HG03575 (cell line): ENCODE data around the gene IRF9.

Source experiments
- ATAC-seq: cut with Tn5 transposase; IDR thresholded peaks from one replicate; pipeline ENCODE4 v1.9.1; 2021; ENCODE audit not compliant: unreplicated experiment, insufficient number of reproducible peaks, low FRiP score; ENCODE audit errors: extremely low read depth

The IRF9 gene

DNA sequence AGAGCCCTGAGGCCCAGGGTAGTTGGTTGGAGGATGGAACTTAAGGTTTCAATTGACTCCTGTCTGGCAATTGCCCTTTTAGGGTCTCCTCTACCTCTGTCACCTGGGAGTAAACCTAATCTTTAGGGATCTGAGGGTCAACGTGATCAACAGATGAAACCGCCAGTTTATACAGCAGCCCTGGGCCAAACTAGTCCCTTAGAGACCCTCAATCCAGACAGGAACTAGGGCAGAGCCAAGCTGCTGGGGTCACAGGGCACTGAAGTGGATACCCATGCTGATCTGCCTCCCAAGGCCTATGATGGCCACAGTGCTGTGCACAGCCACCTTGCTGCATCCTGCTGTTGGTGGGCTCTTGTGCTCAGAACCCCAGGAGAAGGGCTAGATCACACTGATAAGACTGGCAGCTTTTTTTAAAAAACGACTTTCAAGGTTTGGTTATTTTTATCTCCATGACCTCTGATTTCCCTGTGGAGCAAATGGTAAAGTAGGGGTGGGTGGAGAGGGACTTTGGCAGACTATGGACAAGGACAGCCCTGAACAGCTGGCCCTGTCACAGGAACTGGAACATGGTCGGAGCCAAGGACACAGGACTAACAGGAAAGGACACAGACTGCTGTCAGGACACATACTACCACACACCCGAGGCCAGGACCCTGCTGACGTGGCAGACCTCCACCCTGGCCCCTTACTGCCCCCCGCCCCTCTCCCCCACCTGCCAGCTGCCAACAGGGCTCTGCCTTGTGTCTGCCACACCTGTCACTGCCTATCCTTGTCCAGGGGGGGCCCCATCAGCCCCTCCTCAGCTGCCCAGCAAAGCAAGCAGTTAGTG lies 30.1 kb upstream of the IRF9 start:
- no peak for ATAC-seq

DNA sequence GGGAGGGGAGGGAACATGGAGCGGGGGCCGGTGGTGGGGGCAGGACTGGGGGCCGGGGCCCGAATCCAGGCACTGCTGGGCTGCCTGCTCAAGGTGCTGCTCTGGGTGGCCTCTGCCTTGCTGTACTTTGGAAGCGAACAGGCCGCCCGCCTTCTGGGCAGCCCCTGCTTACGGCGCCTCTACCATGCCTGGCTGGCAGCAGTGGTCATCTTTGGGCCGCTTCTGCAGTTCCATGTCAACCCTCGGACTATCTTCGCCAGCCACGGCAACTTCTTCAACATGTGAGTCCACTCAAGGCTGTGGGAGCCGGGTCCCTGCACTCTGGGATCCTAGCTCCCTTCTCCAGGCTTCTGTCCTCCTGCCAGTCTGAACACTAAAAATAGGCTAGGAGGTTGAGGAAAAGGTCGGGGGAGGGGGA lies 29.5 kb upstream of the IRF9 start:
- ATAC-seq = no peak

DNA sequence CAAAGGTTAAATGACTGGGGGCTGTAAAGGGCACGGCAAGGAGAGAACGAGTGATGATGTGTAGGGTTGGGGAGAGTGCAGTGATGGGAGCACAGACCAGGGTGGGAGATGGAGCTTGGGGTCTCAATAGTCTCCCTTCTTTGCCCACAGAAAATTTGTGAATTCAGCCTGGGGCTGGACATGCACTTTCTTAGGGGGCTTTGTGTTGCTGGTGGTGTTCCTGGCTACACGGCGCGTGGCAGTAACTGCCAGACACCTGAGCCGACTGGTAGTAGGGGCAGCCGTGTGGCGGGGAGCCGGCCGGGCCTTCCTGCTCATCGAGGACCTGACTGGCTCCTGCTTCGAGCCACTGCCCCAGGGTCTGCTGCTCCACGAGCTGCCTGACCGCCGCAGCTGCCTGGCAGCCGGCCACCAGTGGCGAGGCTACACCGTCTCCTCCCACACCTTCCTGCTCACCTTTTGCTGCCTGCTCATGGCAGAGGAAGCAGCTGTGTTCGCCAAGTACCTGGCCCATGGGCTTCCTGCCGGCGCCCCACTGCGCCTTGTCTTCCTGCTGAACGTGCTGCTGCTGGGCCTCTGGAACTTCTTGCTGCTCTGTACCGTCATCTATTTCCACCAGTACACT lies 28.9 kb upstream of the IRF9 start:
- ATAC-seq = no peak

DNA sequence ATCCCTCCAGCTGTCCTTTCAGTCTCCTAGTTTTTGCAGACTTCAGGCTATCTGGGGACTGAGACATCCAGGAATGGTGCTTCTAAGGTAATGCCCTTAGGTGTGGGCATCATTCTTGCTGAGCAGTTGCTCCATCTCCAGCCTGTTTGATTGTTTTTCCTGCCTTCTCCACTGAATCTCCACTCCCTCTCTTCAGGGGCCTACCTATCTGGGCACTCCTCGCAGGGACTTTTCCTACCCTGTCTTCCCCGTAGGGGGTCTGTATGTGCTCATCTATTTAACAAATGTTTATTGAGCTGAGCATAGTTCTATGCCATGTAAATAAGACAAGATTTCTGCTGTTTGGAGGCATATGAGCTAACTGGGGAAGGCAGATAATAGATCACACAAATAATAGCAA lies 28.1 kb upstream of the IRF9 start:
- no peak for ATAC-seq

DNA sequence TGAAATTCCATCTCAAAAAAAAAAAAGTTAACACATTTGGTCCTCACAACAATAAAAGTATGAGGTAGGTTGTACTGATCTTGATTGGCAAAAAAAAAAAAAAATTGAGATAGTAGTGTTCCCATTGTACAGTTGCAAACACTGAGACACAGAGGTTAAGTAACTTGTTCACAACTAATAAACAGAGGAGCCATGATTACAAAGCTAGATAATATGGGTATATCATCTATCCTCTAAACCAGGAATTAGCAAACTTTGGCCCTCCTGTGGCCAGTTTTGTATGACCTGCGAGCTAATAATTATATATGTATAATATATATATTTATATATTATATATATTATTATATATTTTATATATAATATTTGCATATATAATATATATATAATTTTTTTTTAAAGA lies 27.3 kb upstream of the IRF9 start:
- no peak for ATAC-seq

DNA sequence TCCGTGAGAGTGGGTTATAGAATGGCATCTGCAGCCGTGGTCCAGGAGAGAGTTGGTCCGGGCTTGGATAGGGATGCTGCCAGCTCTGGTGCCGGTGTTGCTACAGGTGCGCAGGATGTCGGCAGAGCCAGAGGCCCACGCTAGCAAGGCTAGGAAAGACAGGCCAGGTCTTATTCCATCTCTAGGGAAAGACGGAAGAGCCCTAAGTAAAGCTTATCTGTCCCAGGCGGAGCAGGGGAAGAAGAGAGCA lies 25.6 kb upstream of the IRF9 start:
- ATAC-seq = no peak

DNA sequence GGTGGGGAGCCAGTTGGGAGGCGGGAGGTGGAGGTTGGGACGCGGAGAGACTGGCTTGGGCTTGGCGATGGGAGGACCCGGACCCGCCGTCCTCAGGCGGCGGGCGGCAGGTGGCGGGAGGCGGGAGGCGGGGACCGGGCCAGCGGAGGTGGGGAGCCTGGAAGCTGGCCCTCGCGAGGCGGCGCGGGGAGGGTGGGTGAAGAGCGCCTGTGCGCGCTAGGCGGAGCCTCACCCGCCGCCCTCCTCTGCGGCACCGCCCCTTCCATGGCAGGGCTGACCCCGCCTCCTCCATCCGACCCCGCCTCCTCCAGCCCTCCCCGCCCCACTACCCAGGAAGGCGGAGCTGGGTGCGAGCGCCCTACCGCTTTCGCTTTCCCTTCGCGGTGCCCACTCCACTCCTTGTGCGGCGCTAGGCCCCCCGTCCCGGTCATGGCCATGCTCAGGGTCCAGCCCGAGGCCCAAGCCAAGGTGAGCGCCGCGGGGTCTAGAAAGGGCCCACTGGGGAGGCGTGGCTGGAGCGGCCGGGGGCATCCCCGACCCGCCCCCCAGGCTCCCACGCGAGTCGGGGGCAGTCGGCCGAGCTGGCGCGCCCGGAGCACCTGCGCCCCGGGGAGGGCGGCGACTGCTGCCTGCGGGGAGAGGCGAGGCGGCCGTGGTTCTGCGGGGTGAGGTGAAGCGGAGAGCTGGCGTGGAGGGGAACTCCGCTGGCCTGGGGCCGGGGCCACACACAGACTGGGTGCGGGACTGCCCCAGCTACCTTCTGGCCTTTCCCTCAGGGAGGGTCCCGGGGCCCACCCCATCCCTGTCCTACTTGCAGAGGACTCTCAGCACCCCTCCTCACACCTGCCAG lies 25.0 kb upstream of the IRF9 start, which contains the start of gene PSME1:
TSS of gene PSME1 (plus strand) at position 361 of the 850 bp plus-strand sequence. CDS start at position 430, 69 bp downstream.
- no peak for ATAC-seq

DNA sequence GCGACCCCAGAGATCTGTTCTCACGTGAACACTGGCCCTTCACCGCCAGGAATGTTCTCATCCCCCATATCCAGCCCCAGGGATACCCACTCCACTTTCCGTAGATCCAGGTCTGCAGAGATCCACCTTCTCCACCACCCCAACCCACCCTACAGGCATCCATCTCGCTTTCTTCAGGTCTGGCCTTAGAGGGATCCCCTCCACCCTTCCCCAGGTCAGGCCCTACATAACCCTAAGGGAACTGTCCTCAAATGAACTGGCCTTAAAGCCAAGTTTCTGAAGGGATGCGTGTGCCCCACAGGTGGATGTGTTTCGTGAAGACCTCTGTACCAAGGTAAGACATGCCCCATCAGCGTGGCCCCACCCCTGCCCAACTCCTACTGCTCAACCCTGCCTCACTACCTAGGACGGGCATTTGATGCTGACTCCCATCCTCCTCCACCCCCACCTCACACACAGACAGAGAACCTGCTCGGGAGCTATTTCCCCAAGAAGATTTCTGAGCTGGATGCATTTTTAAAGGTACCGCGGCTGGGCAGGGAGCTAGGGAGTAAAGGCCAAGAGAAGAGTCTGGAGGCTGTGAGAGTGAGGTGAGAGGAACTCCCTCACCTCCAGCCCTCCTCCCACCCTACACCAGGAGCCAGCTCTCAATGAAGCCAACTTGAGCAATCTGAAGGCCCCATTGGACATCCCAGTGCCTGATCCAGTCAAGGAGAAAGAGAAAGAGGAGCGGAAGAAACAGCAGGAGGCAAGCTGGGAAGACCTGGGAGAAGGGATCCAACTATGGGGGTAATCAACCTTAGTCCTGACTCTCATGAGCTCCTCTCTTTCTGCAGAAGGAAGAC lies 24.2 kb upstream of the IRF9 start:
- ATAC-seq = no peak

DNA sequence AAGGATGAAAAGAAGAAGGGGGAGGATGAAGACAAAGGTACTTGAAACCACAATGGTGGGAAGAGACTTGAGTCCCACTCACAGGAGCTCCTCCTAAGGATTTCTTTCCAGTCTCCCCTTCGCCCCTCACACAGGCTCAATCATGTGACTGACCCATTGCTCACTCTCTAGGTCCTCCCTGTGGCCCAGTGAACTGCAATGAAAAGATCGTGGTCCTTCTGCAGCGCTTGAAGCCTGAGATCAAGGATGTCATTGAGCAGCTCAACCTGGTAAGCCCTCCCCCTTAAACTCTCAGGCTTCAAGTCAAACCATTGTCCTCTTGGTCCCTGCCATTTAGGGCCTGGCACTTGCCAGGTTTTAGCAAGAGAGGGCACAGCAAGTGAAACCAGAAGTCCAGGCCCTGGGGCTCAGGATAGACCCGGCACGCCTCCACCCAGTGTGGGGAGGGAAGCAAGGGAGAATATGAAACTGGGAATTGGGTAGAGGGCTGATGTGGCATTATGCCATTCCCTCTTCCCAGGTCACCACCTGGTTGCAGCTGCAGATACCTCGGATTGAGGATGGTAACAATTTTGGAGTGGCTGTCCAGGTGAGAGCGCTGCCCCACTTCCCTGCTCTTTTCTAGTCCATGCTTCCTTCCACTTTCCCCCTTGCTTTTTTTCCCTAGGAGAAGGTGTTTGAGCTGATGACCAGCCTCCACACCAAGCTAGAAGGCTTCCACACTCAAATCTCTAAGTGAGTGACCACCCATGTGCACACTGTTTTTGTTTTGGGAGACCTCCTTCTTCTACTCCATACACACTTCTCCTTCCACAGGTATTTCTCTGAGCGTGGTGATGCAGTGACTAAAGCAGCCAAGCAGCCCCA lies 23.3 kb upstream of the IRF9 start:
- no peak for ATAC-seq

DNA sequence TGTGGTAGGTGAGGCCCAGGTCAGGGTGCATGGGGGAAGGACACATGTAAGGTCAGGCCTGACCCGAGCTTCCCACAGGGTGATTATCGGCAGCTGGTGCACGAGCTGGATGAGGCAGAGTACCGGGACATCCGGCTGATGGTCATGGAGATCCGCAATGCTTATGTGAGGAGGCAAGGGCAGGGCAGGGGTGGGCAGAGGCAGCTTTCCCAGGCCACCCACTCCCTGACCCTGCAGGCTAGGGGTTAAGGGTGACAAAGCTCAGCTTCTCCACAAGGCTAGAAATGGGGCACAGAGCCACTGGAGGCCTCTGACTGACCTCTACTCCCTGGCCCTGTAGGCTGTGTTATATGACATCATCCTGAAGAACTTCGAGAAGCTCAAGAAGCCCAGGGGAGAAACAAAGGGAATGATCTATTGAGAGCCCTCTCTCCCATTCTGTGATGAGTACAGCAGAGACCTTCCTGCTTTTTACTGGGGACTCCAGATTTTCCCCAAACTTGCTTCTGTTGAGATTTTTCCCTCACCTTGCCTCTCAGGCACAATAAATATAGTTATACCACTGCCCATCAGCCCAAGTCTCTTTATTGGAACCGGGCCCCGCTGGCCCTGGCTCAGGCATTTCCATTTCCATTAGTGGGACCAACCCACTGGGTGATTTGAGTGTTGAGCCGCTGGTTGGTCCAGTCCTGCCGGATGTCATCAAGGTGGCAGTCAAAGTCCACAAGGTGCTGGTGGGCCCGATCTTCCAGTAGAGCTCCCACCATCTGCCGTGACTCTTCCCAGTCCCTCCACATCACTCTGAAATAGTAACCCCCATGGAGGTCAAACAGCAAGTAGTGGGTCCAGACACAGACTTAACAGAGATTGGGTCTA lies 22.4 kb upstream of the IRF9 start:
- no peak for ATAC-seq

DNA sequence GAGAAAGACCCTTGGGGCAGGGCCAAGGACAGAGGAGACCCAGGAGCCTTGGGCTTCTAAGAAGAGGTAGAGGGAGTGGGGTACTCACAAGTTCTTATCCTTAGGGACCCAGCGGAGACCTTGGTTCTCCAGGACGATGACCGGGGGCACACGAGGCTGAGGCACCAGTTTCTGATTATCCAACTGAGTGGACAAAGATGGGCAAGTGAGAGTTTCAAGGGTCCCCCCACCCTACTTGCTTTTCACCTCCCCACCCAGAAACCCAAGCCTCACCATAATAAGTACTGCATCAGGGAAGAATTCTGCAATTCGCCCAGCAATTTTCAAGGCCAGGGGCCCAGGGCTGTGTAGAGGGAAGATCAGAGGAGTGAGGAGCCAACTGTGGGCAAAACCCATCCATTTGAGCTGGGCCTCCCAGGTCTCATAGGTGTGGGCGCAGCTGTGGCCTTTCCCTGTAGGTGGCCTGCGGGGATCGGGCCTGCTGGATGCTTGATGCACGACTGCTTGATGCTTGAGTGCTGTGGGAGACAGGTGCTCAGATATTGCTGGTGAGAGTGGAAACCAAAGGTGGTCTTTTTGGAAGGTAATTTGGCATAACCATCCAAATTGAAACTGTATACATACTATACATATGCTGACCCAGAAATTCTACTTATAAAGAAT lies 21.7 kb upstream of the IRF9 start:
- no peak for ATAC-seq

DNA sequence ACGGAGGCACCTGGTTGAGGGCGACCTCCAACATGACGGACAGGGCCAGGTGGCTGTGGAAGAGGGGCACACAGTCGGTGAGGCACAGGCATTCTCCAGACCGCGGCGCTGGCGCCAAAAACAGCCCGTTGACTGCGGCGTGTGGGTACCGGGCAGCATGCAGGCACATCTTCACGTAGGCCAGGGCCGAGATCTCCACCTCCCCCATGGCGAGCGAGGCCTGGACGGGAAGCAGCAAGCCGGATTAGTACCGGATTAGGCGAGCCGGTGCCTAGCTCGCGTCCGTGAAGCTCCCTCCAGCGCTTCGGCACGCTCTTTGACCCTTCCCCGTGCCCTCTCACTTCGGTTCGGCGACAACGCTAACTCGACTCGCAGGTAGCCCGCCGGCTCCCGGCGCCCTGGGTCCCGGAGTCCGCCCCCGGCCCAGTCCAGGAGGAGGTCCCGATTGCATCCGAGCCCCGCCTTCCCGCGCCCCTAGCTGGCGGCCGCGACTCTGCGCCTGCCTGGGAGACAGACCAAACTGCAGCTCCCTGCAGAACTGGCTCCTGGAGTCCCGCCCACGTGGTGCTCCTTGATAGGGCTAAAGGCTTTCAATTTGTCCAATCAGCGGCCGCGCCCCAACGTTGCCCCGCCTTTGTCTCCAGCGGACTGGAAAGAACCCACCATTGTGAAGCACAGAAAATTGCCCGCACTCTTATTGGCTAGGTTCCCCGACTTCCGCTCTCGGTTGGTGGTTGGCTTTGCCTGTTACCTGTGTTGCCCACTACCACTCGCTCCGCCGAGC lies 19.8 kb upstream of the IRF9 start, which contains the start of gene EMC9:
TSS of gene EMC9 (minus strand) at position 495 of the 784 bp plus-strand sequence. CDS start at position 208, 287 bp downstream.
- ATAC-seq = peak; percentile 48

DNA sequence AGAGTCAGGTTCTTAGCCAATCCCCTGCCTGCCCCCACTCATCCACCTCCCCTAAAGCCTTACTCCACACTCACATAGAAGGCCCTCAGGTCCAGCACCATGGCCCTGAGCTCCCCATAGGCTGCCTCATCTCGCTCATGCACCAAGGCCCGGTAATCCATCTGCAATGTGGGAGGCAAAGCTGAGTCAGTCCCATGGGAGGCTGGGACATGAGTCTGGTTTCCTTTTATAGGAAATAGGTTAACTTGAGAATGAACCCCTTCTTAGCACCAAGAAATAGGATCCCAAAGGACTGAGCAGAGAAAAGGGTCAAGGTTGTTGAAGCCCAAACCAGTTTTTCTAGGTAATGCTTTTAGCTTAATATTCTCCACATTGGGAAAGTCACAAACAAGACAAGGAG lies 17.6 kb upstream of the IRF9 start:
- no peak for ATAC-seq

DNA sequence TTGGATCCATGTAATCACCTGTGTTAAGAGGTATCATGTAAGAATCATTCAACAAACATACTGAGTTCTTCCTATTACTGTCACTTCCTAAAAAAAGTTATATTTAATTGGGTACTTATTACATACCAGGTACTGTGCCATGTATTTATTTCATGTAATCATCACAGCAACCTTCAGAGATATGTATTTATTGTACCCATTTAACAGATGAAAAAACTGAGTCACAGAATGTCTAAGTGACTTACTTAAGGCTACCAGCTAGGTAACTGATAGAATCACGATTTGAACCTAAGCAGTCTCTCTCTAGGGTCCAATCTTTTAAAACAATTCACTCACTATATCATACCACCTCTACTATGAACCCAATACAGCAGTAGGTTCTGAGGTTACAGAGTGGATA lies 16.6 kb upstream of the IRF9 start:
- ATAC-seq = no peak

DNA sequence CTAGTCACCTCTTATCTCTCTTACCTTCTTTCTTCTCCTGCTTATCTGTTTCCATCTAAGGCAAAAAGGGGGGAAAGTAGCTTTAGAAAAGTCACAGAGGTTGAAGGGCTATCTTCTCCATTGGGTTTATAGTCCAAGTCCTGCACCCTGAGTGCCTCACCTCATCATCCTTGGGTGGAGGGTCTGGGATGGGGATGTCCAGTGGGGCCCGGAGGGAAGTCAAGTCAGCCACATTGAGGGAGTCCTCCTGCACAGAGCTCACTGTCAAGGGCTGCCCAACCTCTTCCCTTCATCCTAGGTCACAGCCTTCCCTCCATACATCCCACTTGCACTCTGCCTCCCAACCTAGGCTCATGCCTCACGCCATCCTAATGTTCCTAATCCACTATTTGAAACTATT lies 15.8 kb upstream of the IRF9 start:
- no peak for ATAC-seq
